Neuron (in vitro differentiated cells): ENCODE results near the gene HCAR1.
"Not testable (repeated sequence)": the region's sequence is repeated elsewhere in the genome, so short reads cannot be mapped to it uniquely, and the experiment has no call there.

Experiments used
- H2AFZ ChIP-seq: one replicate; pipeline ENCODE4 v1.6.1; 2013; ENCODE audit warnings: low read depth, mild to moderate bottlenecking, inconsistent platforms, low read length, moderate library complexity
- H3K27me3 ChIP-seq: one replicate; pipeline ENCODE4 v1.6.1; 2013; ENCODE audit warnings: low read length; ENCODE audit not compliant: insufficient read depth
- H3K36me3 ChIP-seq: one replicate; pipeline ENCODE4 v1.6.1; 2013; ENCODE audit warnings: low read length; ENCODE audit not compliant: insufficient read depth
- H3K4me1 ChIP-seq: one replicate; pipeline ENCODE4 v1.6.1; 2013; ENCODE audit warnings: low read length; ENCODE audit not compliant: insufficient read depth
- H3K4me3 ChIP-seq: 2 replicates; pipeline ENCODE4 v1.5.1; 2013; ENCODE audit warnings: mild to moderate bottlenecking, low read length, moderate library complexity
- H3K9me3 ChIP-seq: one replicate; pipeline ENCODE4 v1.6.1; 2013; ENCODE audit warnings: low read length

HCAR1 gene

DNA sequence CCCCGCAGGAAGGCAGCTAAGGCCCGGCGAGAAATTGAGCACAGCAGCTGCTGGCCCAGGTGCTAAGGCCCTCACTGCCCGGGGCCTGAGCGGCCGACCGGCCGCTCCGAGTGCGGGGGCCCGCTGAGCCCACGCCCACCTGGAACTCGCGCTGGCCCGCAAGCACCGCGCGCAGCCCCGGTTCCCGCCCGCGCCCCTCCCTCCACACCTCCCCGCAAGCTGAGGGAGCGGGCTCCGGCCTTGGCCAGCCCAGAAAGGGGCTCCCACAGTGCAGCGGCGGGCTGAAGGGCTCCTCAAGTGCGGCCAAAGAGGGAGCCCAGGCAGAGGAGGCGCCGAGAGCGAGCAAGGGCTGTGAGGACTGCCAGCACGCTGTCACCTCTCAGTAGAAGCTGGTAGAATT lies 53.9 kb downstream of the HCAR1 start:
- H2AFZ ChIP-seq, H3K36me3 ChIP-seq, H3K9me3 ChIP-seq, H3K4me3 ChIP-seq, H3K4me1 ChIP-seq, H3K27me3 ChIP-seq: not testable (repeated sequence)
